Muscle of leg (tissue), 11 donors: Measurements from ENCODE around the gene NXPH3. TPM values are rescaled to one million over a fixed set of nuclear protein-coding genes. Genes with fewer than 3 reads are reported as not detected.

Source experiments
- DNase-seq: peaks from one replicate; pipeline ENCODE4 v3.0.0; 2013
- H3K27ac ChIP-seq: one replicate; pipeline ENCODE4 v1.5.1; 2013; ENCODE audit warnings: mild to moderate bottlenecking, low read length, control low read depth
- H3K27me3 ChIP-seq: one replicate; pipeline ENCODE4 v1.6.1; 2013; ENCODE audit warnings: low read length; ENCODE audit not compliant: control insufficient read depth, insufficient read depth
- H3K36me3 ChIP-seq: one replicate; pipeline ENCODE4 v1.6.1; 2013; ENCODE audit warnings: low read length; ENCODE audit not compliant: control insufficient read depth, insufficient read depth
- H3K4me1 ChIP-seq: one replicate; pipeline ENCODE4 v1.6.1; 2013; ENCODE audit warnings: low read length; ENCODE audit not compliant: control insufficient read depth, insufficient read depth
- H3K4me3 ChIP-seq: one replicate; pipeline ENCODE4 v1.5.1; 2013; ENCODE audit warnings: low read length, control low read depth
- H3K9me3 ChIP-seq: replicated peaks from 2 replicates; pipeline ENCODE4 v1.6.1; 2013; ENCODE audit warnings: low read depth, low read length; ENCODE audit not compliant: control insufficient read depth
- WGBS: methylation state at CpG from one replicate; pipeline ENCODE4 v1.1.5; 2013; ENCODE audit warnings: missing lambda C conversion rate; ENCODE audit not compliant: insufficient coverage; 5-methylcytosine and 5-hydroxymethylcytosine counted together
- polyA plus RNA-seq, 8 donors: library from polyadenylated mRNA; unstranded; fragments of 120-200 nt; gene quantifications; one replicate each; pipeline versions ENCODE4 v1.2.1 to v1.2.3, GENCODE V29; 2013; ENCODE audit warnings: inconsistent platforms in 1 of 8, low replicate concordance in 1 of 8; ENCODE audit not compliant: insufficient read length in 8 of 8, insufficient read depth in 1 of 8
- total RNA-seq: library from RNA; stranded (reverse); fragments of 120-200 nt; gene quantifications from one replicate; pipeline ENCODE4 v1.2.4, GENCODE V29; 2013

NXPH3 gene
- total and polyA plus RNA-seq, 9 donors: 1.1 to 2.5 (median 1.5) TPM

DNA sequence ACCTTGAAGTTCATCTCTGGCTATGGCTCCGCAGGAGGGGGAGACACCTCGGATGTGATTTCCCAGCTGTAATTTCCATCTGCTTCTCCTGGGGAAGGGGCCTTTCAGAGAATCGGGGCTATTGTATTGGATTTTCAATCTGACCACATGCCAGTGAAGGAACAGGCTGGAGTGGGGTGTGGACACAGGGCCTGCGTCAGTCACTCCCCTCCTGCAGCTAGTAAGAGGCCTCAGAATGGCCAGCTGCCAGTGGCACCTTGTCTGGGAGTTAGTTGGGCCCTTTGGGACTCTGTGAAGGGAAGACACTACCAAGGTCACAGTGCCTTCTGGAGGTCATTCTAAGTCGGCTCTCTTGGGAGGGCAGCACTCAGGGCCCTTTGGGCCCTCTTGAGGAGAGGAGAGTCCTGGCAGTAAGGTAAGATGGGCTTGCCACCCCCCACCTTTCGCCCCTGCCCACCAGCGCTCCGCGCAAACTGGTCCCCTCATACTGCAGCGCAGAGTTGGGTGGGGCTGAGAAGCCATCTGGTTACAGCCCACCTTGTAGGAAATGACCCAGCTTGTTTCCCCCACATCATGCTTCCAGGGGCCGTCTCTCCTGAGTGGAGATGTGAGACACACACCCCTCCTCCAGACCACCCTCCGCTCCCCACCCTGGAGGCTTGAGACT, 5.4 kb downstream of the NXPH3 start:
- Histone ChIP-seq H3K9me3 (no peaks in the 10 kb centered on the region), H3K36me3 (no peaks in the 10 kb centered on the region), H3K4me3 (no peak overlapping the region), H3K27me3 (peaks cover 22% of the 10 kb centered on the region), H3K4me1 (peaks cover 27% of the 10 kb centered on the region), H3K27ac (no peak overlapping the region)
- no peak for DNase-seq
- WGBS: 86% methylated on average over 6 of the region's 12 CpGs

DNA sequence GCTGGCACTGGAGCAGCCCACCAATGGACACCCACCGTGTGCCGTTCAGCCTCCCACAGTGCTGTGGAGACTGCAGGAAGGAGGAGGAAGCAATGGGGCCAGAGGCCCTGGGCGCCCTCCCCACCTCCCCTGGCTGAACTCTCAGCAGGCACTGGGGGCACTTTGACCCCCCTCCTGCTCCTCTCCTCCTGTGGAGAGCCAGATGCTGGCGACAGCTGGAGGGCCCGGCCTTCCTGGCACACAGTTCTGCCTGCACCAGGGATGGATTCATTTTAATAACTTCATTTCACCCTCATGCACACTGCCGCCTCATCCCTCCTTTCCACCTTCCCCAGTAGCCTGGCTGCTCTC, 6.0 kb downstream of the NXPH3 start:
- Histone ChIP-seq H3K4me1 (peaks cover 24% of the 10 kb centered on the region), H3K9me3 (no peaks in the 10 kb centered on the region), H3K27ac (no peak overlapping the region), H3K36me3 (no peaks in the 10 kb centered on the region), H3K4me3 (no peak overlapping the region), H3K27me3 (peaks cover 18% of the 10 kb centered on the region)
- DNase-seq: no peak
- 45% methylated on average over 4 of the region's 6 CpGs for whole genome bisulfite sequencing

DNA sequence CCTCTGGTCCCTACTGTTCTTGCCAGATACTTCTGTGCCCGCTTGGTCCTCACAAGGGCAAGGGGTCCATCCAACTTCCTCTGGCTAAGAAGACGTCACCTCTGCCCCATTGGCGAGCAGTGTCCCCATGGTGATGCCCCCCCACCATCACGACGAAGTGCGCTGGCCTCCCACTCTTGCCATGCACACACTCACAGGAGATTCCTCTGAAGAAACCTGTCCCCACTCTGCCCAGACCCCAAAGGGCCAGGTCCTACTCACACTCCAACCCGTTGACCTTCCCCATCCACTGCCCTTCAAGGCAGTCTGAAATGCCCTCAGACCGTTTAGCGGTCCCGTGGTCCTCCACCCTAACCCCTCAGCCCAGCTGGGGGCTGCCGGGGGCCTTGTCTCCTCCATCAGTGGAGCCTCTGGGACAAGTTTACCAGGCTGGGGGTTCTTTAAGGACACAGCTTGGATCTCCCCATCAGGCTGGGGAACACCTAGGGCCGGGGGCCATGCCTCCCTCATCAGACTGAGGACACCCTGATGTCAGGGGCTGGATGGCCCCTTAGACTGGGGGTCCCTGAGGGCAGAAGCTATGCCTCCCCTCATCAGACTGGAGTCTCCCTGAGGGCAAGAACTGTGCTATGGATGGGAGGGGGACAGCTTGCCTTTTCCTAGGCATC, 6.5 kb downstream of the NXPH3 start:
- H3K9me3 ChIP-seq: no peaks in the 10 kb centered on the region
- no peak overlapping the region for H3K4me3 ChIP-seq
- WGBS: 74% methylated on average over 6 of the region's 12 CpGs
- H3K4me1 ChIP-seq: peaks cover 19% of the 10 kb centered on the region
- no peak for DNase-seq
- no peaks in the 10 kb centered on the region for H3K36me3 ChIP-seq
- peaks cover 15% of the 10 kb centered on the region for H3K27me3 ChIP-seq
- H3K27ac ChIP-seq: no peak overlapping the region

DNA sequence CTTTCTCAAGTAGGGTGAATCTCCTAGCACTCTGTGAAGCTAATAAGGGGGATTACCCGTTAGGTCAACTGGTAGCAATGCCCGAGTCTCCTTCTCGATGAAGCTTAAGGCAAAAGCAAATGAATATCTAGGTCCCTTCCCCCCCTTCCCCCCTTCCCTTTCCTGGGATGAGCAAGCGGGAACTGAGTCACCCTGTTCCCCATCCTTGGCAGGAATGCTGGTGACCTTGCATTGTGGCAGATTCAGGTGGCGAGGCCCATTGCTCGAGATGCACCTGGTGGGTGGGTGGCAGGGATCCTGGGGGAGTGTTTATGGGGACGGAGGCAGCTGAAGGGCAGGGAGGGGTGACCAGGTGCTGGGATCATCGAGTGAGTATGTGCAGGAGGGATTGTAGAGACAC, 7.1 kb downstream of the NXPH3 start:
- Histone ChIP-seq H3K27me3 (peaks cover 9% of the 10 kb centered on the region), H3K9me3 (no peaks in the 10 kb centered on the region), H3K4me3 (no peak overlapping the region), H3K4me1 (peaks cover 16% of the 10 kb centered on the region), H3K27ac (no peak overlapping the region), H3K36me3 (no peaks in the 10 kb centered on the region)
- no peak for DNase-seq
- WGBS: 60% methylated on average over 7 of the region's 8 CpGs

DNA sequence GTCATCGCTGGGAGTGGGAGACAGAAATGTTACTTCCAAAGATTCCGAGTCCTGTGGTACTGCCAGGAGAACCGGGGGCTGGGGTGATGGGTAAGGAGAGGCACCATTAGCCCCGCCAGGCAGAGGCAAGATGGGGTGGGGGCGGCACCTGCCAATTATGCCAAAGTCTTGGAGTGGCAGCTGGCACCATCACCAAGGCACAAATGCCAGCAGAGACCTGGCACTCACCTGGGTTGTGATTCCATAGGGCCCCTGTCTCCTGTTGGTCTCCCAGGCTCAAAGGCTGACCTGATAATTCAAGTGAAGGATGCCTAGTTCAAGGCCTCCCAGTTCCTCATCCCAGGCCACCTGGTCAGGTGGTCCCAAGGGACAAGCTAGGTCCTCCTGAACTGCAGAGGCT, 7.6 kb downstream of the NXPH3 start:
- no peak overlapping the region for H3K4me3 ChIP-seq
- no peak for DNase-seq
- H3K9me3 ChIP-seq: no peaks in the 10 kb centered on the region
- H3K36me3 ChIP-seq: no peaks in the 10 kb centered on the region
- H3K27ac ChIP-seq: no peak overlapping the region
- WGBS: 91% methylated on average over 5 of the region's 5 CpGs
- H3K4me1 ChIP-seq: peaks cover 16% of the 10 kb centered on the region
- H3K27me3 ChIP-seq: peaks cover 4% of the 10 kb centered on the region

DNA sequence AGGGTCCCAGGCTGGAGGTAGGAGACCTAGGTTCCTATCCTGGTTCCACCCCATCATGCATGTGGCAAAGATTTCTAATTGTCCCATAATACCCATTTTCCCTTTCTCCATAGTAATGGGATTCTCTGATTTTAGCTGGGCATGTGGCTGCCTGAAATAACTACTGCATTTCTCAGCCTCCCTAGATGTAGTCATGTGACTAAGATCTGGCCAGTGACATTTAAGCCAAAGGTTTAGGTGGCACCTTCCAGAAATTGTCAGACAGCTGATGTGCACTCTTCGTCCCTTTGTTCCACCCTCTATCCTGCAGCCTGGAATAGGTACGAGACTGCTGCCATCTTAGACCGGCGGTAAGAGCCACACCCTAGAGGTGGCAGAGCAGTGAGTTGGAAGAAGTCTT, 8.2 kb downstream of the NXPH3 start:
- WGBS: 100% methylated on average over 1 of the region's 4 CpGs
- H3K27me3 ChIP-seq: no peaks in the 10 kb centered on the region
- no peaks in the 10 kb centered on the region for H3K36me3 ChIP-seq
- H3K4me1 ChIP-seq: peaks cover 16% of the 10 kb centered on the region
- no peak overlapping the region for H3K4me3 ChIP-seq
- no peak overlapping the region for H3K27ac ChIP-seq
- DNase-seq: no peak
- no peaks in the 10 kb centered on the region for H3K9me3 ChIP-seq

DNA sequence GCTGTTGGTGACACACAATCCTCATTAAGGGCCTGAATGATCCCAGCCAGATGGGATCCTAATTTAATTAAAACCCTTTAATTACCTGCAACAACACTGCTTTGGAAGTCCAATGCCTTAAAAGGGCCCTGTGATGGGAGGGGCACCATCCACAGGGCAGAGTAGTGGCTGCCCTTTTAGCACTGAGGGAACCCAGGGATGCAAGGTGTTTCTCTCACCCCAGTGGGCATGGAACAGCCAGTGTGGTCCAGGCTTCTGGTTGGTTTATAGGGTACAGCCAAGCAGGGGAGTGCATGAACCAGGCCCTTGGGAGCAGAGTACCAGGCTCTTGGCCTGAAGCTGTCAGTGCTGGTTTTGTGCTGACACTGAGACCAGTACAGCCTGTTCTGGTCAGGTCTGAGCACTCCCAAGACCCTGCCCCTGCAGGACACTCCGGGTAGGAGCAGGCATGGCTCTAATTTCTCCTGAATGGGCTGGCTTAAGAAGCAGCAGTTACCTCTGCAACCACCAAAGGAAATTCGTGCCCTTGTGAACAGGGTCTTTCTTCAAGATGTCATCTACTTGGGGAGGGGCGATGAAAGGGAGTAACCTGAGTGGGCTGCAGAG, 9.9 kb downstream of the NXPH3 start:
- Histone ChIP-seq H3K27ac (no peak overlapping the region), H3K4me3 (no peak overlapping the region), H3K9me3 (no peaks in the 10 kb centered on the region), H3K4me1 (peaks cover 16% of the 10 kb centered on the region), H3K36me3 (peaks cover 4% of the 10 kb centered on the region), H3K27me3 (no peaks in the 10 kb centered on the region)
- 36% methylated on average over 3 of the region's 3 CpGs for WGBS
- no peak for DNase-seq

DNA sequence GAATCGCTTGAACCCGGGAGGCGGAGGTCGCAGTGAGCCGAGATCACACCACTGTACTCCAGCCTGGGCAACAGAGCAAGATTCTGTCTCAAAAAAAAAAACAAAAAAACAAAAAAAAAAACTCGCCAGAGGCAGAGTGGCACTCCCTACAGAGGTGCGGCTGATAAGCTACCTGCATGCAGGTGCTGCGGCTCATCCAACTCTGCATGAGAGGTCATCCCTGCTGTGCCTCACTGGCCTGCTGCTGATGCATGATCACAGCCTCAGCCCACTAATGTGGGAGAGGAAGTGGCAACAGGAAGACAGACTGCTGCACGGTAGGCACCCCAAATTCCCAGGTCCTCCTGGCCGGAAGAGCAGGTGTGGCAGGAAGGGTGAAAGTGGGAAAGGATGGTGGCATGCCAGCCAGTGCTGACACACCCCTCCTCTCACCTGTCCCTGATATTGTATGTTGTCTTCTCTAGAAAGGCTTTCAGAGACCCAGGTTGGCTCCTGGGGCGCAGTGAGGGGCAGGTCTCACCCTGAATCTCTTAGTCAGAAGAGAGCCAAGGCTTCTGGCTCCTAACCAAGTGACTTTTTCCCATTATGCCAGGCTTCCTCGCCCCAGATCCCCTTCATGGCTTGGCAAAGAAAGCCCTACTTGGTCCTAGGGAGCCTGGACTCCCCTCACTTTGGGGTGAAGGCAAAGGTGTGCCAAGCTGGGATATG, 11.8 kb downstream of the NXPH3 start:
- DNase-seq: no peak
- 91% methylated on average over 5 of the region's 12 CpGs for WGBS
- H3K27ac ChIP-seq: no peak overlapping the region

DNA sequence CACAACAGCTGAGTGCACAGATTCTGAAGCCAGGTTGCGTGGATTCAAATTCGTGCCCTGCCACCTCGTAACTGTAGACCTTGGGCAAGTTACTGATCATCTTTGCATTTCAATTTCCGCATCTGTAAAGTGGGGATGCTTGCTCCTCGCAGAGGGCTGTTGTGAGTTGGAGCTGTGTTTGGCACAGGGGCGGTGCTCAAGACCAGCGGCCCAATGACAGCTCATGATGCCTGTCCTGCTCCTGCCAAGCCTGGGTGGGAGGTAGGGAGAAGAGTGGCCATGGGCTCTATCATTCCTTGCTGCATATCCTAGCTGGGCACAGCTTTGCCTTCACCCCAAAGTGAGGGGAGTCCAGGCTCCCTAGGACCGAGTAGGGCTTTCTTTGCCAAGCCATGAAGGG, 12.6 kb downstream of the NXPH3 start:
- no peak for DNase-seq
- Histone ChIP-seq H3K27ac (no peak overlapping the region), H3K9me3 (no peaks in the 10 kb centered on the region), H3K36me3 (peaks cover 14% of the 10 kb centered on the region), H3K4me3 (no peak overlapping the region), H3K4me1 (no peaks in the 10 kb centered on the region), H3K27me3 (no peaks in the 10 kb centered on the region)
- WGBS: 96% methylated on average over 5 of the region's 8 CpGs

More for the DNA sequence above, 11.8 kb downstream of the NXPH3 start:
- H3K27me3 ChIP-seq: no peaks in the 10 kb centered on the region
- H3K4me3 ChIP-seq: no peak overlapping the region
- H3K4me1 ChIP-seq: no peaks in the 10 kb centered on the region
- no peaks in the 10 kb centered on the region for H3K9me3 ChIP-seq
- peaks cover 12% of the 10 kb centered on the region for H3K36me3 ChIP-seq
